KMS-11 (cell line): ENCODE results near the gene SPATC1L.
"Not testable (repeated sequence)": the region's sequence is repeated elsewhere in the genome, so short reads cannot be mapped to it uniquely, and the experiment has no call there.

ENCODE experiments used
- H2AFZ ChIP-seq: fragments of 200-600 bp; sonication (generic); 2 replicates; pipeline ENCODE4 v1.6.1; 2016; ENCODE audit warnings: antibody characterized with exemption, mixed run types, low read depth
- H3K27ac ChIP-seq: fragments of 200-600 bp; sonication (generic); 2 replicates; pipeline ENCODE4 v1.6.1; 2016; ENCODE audit warnings: mild to moderate bottlenecking, mixed run types
- H3K27me3 ChIP-seq: fragments of 200-600 bp; sonication (generic); 2 replicates; pipeline ENCODE4 v1.6.1; 2017; ENCODE audit warnings: mild to moderate bottlenecking, low read depth, mixed run types, moderate library complexity; ENCODE audit not compliant: insufficient read depth
- H3K36me3 ChIP-seq: fragments of 200-600 bp; sonication (generic); 2 replicates; pipeline ENCODE4 v1.6.1; 2017; ENCODE audit warnings: mild to moderate bottlenecking, mixed run types; ENCODE audit not compliant: insufficient read depth
- H3K4me1 ChIP-seq: fragments of 200-600 bp; sonication (generic); 2 replicates; pipeline ENCODE4 v1.6.1; 2016; ENCODE audit warnings: mild to moderate bottlenecking, low read depth, mixed run types; ENCODE audit not compliant: poor library complexity, severe bottlenecking
- H3K4me2 ChIP-seq: fragments of 200-600 bp; sonication (generic); 2 replicates; pipeline ENCODE4 v1.7.0; 2016; ENCODE audit warnings: mild to moderate bottlenecking, mixed run types
- H3K4me3 ChIP-seq: fragments of 200-600 bp; sonication (generic); IDR thresholded peaks from 2 replicates; pipeline ENCODE4 v1.6.1; 2017; ENCODE audit warnings: low read depth, low read length, mixed read lengths; ENCODE audit not compliant: insufficient read depth
- H3K79me2 ChIP-seq: fragments of 200-600 bp; sonication (generic); 2 replicates; pipeline ENCODE4 v1.6.1; 2016; ENCODE audit warnings: low read depth, mixed run types; ENCODE audit not compliant: insufficient read depth
- H3K9ac ChIP-seq: fragments of 200-600 bp; sonication (generic); 2 replicates; pipeline ENCODE4 v1.6.1; 2016; ENCODE audit warnings: mild to moderate bottlenecking, mixed run types
- H4K20me1 ChIP-seq: fragments of 200-600 bp; sonication (generic); 2 replicates; pipeline ENCODE4 v1.6.1; 2016; ENCODE audit warnings: mild to moderate bottlenecking, mixed run types; ENCODE audit not compliant: insufficient read depth
- TF ChIP-seq, protein P1 (sequence below): fragments of 200-600 bp; sonication (generic); conservative IDR thresholded peaks from 2 replicates; pipeline ENCODE4 v1.6.1; 2017; ENCODE audit warnings: low read depth, mild to moderate bottlenecking, antibody characterized with exemption, low read length, moderate library complexity, mixed read lengths

The SPATC1L gene

DNA sequence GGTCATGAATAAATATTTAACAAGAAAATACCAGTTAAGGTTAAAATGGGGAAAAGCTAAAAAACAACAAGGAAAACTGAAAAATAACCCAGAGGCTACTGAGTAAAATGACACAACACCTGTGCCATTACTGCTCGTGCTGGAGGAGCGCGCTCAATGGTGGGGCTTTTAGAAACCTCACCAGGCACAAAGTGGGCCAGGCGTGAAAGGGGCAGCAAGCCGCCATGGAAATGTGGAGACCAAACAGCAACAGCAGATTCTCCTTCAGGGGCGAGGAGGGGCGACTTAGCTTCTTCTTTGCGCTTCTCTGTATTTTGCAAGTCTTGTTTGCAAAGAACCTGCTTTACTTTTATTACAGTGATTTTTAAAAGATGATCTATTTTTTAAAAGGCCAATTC is 18.9 kb upstream of the SPATC1L start:
- Histone ChIP-seq H3K4me3 (no peak overlapping the region), H3K36me3 (no peaks in the 10 kb centered on the region; the same call in 1 of the 2 replicates), H3K27ac (no peak overlapping the region), H3K4me2 (no peak overlapping the region), H2AFZ (no peak overlapping the region), H3K9ac (no peak overlapping the region), H3K27me3 (no peaks in the 10 kb centered on the region), H3K4me1 (no peaks in the 10 kb centered on the region), H3K79me2 (no peaks in the 10 kb centered on the region), H4K20me1 (no peaks in the 10 kb centered on the region)
- TF ChIP-seq, protein P1, sequence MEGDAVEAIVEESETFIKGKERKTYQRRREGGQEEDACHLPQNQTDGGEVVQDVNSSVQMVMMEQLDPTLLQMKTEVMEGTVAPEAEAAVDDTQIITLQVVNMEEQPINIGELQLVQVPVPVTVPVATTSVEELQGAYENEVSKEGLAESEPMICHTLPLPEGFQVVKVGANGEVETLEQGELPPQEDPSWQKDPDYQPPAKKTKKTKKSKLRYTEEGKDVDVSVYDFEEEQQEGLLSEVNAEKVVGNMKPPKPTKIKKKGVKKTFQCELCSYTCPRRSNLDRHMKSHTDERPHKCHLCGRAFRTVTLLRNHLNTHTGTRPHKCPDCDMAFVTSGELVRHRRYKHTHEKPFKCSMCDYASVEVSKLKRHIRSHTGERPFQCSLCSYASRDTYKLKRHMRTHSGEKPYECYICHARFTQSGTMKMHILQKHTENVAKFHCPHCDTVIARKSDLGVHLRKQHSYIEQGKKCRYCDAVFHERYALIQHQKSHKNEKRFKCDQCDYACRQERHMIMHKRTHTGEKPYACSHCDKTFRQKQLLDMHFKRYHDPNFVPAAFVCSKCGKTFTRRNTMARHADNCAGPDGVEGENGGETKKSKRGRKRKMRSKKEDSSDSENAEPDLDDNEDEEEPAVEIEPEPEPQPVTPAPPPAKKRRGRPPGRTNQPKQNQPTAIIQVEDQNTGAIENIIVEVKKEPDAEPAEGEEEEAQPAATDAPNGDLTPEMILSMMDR: no peak

- H3K9ac ChIP-seq: no peak overlapping the region
These were observed 18.4 kb upstream of the SPATC1L start for GRCh38 chr21:46202592-46203202.

DNA sequence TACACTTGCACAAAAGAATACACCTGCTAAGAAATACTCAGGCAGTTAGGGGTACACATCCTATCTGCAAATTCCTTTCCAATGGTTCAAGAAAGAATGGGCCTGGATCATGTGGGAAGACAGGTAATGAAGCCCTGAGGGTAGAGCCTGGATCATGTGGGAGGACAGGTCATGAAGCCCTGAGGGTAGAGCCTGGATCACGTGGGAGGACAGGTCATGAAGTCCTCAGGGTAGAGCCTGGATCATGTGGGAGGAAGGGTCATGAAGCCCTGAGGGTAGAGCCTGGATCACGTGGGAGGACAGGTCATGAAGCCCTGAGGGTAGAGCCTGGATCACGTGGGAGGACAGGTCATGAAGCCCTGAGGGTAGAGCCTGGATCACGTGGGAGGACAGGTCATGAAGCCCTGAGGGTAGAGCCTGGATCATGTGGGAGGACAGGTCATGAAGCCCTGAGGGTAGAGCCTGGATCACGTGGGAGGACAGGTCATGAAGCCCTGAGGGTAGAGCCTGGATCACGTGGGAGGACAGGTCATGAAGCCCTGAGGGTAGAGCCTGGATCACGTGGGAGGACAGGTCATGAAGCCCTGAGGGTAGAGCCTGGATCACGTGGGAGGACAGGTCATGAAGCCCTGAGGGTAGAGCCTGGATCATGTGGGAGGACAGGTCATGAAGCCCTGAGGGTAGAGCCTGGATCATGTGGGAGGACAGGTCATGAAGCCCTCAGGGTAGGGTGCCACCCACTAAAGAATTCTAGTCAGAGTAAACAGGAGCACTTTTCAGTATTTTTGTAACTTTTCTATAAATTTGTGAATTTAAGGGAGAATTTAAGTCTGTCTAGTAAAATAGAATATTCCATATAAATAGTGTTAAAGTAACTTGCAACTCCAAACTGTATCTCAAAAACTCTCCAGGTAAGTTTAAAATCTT is 16.9 kb upstream of the SPATC1L start:
- not testable (repeated sequence) for H3K36me3 ChIP-seq, H3K79me2 ChIP-seq, H3K9ac ChIP-seq, H3K4me2 ChIP-seq, H3K4me1 ChIP-seq, H2AFZ ChIP-seq, H3K27ac ChIP-seq, H3K4me3 ChIP-seq, H3K27me3 ChIP-seq, H4K20me1 ChIP-seq

More at GRCh38 chr21:46202592-46203202, 18.4 kb upstream of the SPATC1L start:
- H3K4me2 ChIP-seq: no peak overlapping the region
- no peaks in the 10 kb centered on the region; the same call in 1 of the 2 replicates for H3K36me3 ChIP-seq
- no peaks in the 10 kb centered on the region for H3K27me3 ChIP-seq
- no peak overlapping the region for H3K4me3 ChIP-seq
- TF ChIP-seq, protein P1: no peak
- no peaks in the 10 kb centered on the region for H4K20me1 ChIP-seq
- H3K27ac ChIP-seq: no peak overlapping the region
- H3K79me2 ChIP-seq: no peaks in the 10 kb centered on the region; the same call in 1 of the 2 replicates
- H3K4me1 ChIP-seq: no peaks in the 10 kb centered on the region
- H2AFZ ChIP-seq: no peak overlapping the region

- no peaks in the 10 kb centered on the region; the same call in 1 of the 2 replicates for H3K79me2 ChIP-seq
- H3K27me3 ChIP-seq: no peaks in the 10 kb centered on the region
- no peaks in the 10 kb centered on the region for H4K20me1 ChIP-seq
- no peak overlapping the region for H3K4me2 ChIP-seq
- no peak overlapping the region for H3K4me3 ChIP-seq
- no peaks in the 10 kb centered on the region for H3K4me1 ChIP-seq
- peaks cover 5% of the 10 kb centered on the region; the same call in 1 of the 2 replicates for H3K36me3 ChIP-seq
- no peak overlapping the region for H2AFZ ChIP-seq
- no peak overlapping the region for H3K9ac ChIP-seq
- no peak overlapping the region for H3K27ac ChIP-seq
- TF ChIP-seq, protein P1: no peak
These were observed 15.4 kb upstream of the SPATC1L start for GRCh38 chr21:46199436-46200373.
